Fibroblast of skin of right quadriceps (primary cell): Measurements from ENCODE around the gene INTS6L.

ENCODE experiments used
- DNase-seq: peaks from one replicate; pipeline ENCODE4 v3.0.0-alpha.2; 2013

The INTS6L gene, protein sequence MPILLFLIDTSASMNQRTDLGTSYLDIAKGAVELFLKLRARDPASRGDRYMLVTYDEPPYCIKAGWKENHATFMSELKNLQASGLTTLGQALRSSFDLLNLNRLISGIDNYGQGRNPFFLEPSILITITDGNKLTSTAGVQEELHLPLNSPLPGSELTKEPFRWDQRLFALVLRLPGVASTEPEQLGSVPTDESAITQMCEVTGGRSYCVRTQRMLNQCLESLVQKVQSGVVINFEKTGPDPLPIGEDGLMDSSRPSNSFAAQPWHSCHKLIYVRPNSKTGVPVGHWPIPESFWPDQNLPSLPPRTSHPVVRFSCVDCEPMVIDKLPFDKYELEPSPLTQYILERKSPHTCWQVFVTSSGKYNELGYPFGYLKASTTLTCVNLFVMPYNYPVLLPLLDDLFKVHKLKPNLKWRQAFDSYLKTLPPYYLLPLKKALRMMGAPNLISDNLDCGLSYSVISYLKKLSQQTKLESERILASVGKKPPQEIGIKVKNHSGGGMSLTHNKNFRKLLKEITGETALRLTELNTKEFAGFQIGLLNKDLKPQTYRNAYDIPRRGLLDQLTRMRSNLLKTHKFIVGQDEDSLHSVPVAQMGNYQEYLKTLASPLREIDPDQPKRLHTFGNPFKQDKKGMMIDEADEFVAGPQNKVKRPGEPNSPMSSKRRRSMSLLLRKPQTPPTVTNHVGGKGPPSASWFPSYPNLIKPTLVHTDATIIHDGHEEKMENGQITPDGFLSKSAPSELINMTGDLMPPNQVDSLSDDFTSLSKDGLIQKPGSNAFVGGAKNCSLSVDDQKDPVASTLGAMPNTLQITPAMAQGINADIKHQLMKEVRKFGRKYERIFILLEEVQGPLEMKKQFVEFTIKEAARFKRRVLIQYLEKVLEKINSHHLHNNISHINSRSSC

GRCh38 chrX:135520553-135521404, at the start of gene INTS6L:
Gene INTS6L, plus strand, starts transcription at chrX:135520660. Its CDS starts 333 bp downstream, at chrX:135520993.
- DNase-seq: peak; percentile 89

- DNase-seq: no peak
Measured at GRCh38 chrX:135476378-135476777, 44.1 kb upstream of the INTS6L start.

GRCh38 chrX:135477576-135477975, 42.9 kb upstream of the INTS6L start:
- peak; percentile 56 for DNase-seq

DNA sequence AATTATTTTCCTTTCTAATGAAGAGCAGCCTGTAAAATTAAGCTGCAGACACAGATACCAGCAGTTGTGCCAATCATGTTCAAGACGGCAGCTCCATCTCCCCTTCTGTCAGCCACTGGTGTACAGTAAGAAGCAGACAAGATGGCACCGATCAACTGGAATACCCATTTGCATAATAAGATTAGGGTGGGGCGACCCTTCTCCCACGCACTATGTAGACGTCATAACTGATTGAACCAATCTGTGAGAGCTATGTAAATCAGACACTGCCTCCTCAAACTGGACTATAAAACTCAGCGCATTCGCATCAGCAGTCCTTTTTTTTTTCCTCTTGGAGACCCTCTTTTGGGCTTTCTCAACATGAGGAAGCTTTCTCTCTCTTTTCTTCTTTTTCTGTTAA, 40.4 kb upstream of the INTS6L start:
- no peak for DNase-seq

DNA sequence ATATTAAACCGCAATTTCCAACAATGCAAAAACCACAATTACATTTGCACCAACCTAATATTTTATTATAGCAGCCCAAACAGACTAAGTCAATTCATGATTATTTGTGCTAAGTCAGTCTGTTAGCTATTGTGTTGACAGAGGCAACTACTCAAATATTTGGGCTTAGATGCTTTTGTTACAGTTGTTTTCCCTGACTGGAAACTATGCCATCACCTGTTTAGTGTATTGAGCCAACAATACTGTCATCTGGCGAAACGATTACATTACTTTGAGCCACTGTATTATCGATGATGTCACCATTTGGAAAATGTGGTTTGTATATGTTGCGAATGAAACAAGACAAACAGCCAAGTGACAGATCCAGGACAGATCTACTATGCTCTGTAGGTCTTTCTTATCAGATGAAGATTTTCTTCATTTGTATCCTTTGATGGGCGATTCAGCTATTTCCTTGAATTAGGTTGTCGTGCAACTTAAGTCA, 38.7 kb upstream of the INTS6L start:
- no peak for DNase-seq

- DNase-seq: peak; percentile 41
Measured at GRCh38 chrX:135484641-135485289, 35.7 kb upstream of the INTS6L start.

- DNase-seq: no peak
Measured at GRCh38 chrX:135489542-135489941, 30.9 kb upstream of the INTS6L start.

- no peak for DNase-seq
Measured at GRCh38 chrX:135490979-135491514, 29.4 kb upstream of the INTS6L start.

- no peak for DNase-seq
Measured at GRCh38 chrX:135494453-135494852, 26.0 kb upstream of the INTS6L start.

DNA sequence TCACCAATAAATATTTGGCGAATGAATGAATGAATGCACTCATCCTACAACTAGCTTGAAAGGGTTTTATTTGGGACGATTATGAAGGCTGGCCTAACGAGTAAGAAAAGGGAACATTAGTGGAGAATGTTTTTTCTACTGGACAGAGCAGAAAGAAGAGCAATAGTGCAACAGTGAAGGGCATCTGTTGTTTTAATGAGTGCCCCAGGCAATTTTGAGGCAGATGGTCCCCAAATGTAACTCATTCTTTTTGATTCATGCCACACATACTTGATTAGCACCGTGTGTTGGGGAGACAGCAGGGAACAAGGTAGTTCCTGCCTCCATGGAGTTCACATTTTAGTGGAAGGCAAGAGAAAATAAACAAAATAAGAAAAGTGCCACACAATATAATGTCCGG, 22.7 kb upstream of the INTS6L start:
- no peak for DNase-seq

DNA sequence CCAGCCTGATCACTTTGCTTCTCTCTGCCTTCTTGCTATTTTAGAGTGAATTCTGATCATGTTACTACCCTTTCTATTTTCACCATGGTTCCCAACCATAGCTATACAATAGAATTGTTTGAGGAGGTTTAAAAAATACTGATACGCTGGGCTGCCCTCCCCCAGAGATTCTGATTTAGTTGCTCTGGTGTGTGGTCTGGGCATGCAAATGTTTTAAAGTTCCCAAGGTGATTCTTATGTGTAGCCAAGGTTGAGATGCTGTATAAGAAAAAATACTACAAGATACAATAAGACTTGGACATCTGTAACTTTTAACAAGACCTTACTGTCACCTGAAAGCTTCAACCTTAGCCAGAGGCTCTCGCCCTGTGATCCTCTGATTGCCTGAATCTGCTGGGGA, 22.2 kb upstream of the INTS6L start:
- no peak for DNase-seq

DNA sequence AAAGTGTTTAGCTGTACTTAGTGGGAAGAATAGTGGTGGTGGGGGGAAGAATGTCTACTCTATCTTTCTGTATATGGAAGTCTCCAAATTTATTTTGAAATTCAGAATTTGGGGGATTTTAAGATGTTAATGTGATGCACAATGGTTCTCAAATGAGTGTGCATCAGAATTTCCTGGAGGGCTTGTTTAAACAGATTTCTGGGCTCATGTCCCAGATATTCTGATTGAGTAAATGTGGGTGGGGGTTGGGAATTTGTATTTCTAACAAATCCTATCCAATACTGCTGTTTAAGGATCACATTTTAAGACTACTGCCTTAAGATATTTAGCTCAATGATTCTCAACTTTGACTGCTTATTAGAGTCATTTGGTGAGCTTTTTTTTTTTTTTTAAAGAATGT, 15.1 kb upstream of the INTS6L start:
- no peak for DNase-seq

DNA sequence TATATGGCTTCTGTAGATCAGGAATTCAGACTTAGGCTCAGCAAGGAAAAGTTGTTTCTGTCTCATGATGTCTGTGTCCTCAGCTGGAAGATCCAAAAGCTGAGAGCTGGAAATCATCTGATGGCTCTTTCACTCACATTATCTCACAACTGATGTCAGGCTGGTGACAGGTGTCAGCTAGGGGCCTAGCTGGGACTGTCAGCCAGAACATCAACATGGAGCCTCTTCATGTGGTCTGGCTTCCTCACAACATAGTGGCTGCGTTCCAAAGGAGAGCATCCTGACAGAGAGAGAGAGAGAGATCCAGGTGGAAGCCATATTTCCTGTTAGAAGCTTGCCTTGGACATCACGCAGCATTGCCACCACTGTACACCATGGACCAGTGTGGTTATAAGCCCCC, 10.6 kb upstream of the INTS6L start:
- no peak for DNase-seq

- no peak for DNase-seq
Measured at GRCh38 chrX:135512508-135513129, 7.8 kb upstream of the INTS6L start.

DNA sequence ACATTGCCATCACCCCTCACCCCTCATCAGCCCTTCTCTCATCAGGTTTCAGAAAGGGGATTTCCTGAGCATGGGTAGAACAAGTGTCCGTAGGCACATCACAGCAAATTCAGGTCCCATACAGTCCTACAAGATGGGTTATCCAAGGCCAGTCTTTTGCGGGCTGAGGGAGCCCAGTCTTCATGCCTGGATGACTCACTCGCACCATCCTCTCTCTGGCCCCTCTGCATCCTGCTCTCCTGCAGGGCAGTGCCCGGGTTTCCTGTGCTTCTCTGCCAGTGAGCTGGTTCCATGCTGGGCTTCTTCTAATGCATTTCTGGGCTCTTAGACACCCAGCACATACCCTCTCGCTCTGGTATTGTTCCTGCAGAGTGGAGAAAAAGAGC, 7.3 kb upstream of the INTS6L start:
- no peak for DNase-seq

DNA sequence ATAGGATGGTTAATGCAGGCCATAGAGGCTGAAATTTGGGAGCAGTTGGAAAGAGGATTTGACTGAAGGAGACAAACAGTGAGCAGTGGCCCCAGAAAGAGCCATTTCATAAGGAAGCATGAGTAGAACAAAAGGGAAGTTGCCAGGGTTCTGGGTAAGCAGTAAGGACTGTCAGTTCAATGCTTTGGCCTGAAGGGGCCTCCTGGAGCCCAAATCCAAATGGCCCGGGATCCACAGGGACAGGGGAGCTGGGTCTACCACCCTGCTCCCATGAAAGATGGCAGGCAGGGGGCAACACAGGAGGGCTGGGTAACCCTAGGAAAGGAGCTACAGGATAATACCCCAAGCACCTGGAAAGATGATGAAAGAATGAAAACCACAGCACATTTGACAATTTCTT, 4.1 kb upstream of the INTS6L start:
- DNase-seq: no peak

DNA sequence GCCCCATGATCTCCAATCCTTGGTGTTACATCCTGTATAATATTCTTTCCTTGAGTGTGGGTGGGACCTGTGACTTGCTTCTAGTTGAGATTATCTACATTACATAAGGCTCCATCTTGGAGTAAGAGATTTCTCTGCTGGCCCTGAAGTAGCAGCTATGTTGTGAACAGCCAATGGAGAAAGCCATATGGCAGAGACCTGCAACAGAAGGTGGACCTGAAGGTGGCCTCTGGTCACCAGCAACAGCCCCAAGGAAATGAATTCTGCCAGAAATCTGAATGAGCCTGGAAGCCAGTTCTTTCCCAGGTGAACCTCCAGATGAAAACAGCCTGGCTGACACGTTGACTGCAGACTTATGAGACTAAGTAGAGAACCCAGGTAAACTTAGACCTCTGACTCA, 2.3 kb upstream of the INTS6L start:
- no peak for DNase-seq

DNA sequence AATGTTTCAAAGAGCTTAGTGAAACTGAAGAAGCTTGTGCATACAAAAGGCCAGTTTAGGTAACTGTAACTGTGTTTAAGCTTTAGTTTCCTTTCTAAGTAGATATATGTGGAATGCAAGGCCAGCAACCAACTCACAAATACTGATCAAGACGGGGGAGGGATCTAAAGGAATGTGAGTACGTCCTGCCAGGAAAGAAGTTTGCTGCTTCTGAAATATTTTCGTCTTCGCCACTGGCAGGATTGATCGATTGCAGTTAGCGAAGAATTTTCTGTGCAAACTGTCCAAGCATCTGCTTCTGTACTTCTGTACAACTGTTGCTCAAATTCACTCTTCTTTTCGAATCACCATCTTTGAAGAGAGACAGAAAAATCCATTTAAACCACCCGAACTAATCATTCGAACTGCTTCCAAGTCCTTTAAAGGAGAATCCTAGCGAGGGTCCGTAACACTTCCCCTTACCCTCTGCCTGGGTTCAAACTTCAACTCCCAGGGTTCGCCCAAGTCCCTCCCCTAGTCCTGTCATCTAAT, 373 bp upstream of the INTS6L start:
- peak; percentile 66 for DNase-seq

GRCh38 chrX:135521405-135522131, 1.1 kb downstream of the INTS6L start:
- DNase-seq: peak; percentile 90

- DNase-seq: no peak
Measured at GRCh38 chrX:135522132-135522530, 1.7 kb downstream of the INTS6L start.
